Inferior parietal cortex (tissue), 1 donor: Measurements from ENCODE around the gene DLGAP4.

Experiments
- DNase-seq: peaks from one replicate; pipeline ENCODE4 v3.0.0-alpha.2; 2016; ENCODE audit errors: extremely low spot score

DLGAP4 gene

GRCh38 chr20:36305602-36306551 is at the start of gene DLGAP4:
DLGAP4 (plus strand) TSS chr20:36306339; CDS start chr20:36431718, 125,379 bp downstream.
- DNase-seq = no peak

- DNase-seq = no peak
Observed at GRCh38 chr20:36259177-36260061, 46.7 kb upstream of the DLGAP4 start.

GRCh38 chr20:36260316-36260715 is 45.8 kb upstream of the DLGAP4 start:
- DNase-seq = no peak

- no peak for DNase-seq
Observed at GRCh38 chr20:36261389-36262105, 44.6 kb upstream of the DLGAP4 start.

- no peak for DNase-seq
Observed at GRCh38 chr20:36262440-36262839, 43.7 kb upstream of the DLGAP4 start.

GRCh38 chr20:36264426-36265246 is 41.5 kb upstream of the DLGAP4 start:
- DNase-seq = no peak

GRCh38 chr20:36266189-36266588 is 40.0 kb upstream of the DLGAP4 start:
- no peak for DNase-seq

- no peak for DNase-seq
Observed at GRCh38 chr20:36267605-36268381, 38.3 kb upstream of the DLGAP4 start.

GRCh38 chr20:36268440-36269342 is 37.4 kb upstream of the DLGAP4 start:
- peak; percentile 42 for DNase-seq

- peak; percentile 32 for DNase-seq
Observed at GRCh38 chr20:36269507-36269906, 36.6 kb upstream of the DLGAP4 start.

GRCh38 chr20:36270744-36271638 is 35.1 kb upstream of the DLGAP4 start:
- no peak for DNase-seq

GRCh38 chr20:36271639-36272546 is 34.2 kb upstream of the DLGAP4 start:
- no peak for DNase-seq

- DNase-seq = no peak
Observed at GRCh38 chr20:36272547-36273220, 33.5 kb upstream of the DLGAP4 start.

- peak; percentile 32 for DNase-seq
Observed at GRCh38 chr20:36273414-36274180, 32.5 kb upstream of the DLGAP4 start.

- DNase-seq = no peak
Observed at GRCh38 chr20:36274181-36274841, 31.8 kb upstream of the DLGAP4 start.
